Measurements from ENCODE around the gene PRIM2.
"Not testable (repeated sequence)": the region's sequence is repeated elsewhere in the genome, so short reads cannot be mapped to it uniquely, and the experiment has no call there.

GRCh38 chr6:57374764-57375163, 57.3 kb downstream of the PRIM2 start:
- TF ChIP-seq CTCF, POLR2A (IDR thresholded peaks at IDR 0.05): not testable (repeated sequence)

Data from Peyer's patch (tissue), 4 donors.